SK-N-MC (cell line): Measurements from ENCODE around the gene P2RX4.

ENCODE experiments used
- EZH2 ChIP-seq: fragments of 200-600 bp; sonication (generic); IDR thresholded peaks from one replicate; pipeline ENCODE4 v1.6.1; 2017; ENCODE audit warnings: antibody characterized with exemption
- FOXP2 ChIP-seq: optimal IDR thresholded peaks from 2 replicates; pipeline ENCODE3; 2011; ENCODE audit warnings: mild to moderate bottlenecking, moderate library complexity; ENCODE audit not compliant: insufficient read depth; ENCODE audit errors: extremely low read length, control extremely low read depth
- POLR2AphosphoS5 ChIP-seq: IDR thresholded peaks from 2 replicates; pipeline ENCODE4 v1.6.1; 2012; ENCODE audit warnings: mild to moderate bottlenecking, low read depth, low read length, borderline replicate concordance

DNA sequence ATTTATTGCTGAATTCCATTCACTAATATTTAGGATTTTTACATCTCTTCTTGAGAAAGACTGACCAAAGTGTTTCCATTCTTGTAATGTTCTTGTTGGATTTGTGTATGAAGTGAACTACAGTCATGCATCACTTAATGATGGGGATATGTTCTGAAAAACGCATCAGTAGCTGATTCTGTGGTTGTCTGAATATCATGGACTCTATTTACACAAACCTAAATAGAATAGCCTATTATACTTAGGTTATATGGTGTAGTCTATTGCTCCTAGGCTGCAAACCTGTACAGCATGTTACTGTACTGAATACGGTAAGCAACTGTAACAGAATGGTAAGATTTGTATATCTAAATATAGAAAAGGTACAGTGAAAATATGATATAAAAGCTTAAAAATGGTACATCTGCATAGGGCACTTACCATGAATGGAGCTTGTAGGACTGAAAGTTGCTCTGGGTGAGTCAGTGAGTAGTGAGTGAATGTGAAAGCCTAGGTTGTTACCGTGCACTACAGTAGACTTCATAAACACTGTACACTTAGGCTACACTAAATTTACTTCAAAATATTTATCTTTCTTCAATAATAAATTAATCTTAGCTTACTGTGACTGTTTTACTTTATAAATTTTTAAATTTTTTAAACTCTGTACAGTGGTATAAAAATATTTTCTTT lies 27.6 kb upstream of the P2RX4 start:
- TF ChIP-seq POLR2AphosphoS5 (no peak), EZH2 (no peak), FOXP2 (no peak)
